Measurements from ENCODE around the gene FNDC3B. TPM values are rescaled to one million over a fixed set of nuclear protein-coding genes. Genes with fewer than 3 reads are reported as not detected.
A peak's percentile ranks its signal among the peaks of the same experiment; 100 is the strongest.

Gene FNDC3B
- total RNA-seq, 1 donor from 2014 or later, result 204 TPM

DNA sequence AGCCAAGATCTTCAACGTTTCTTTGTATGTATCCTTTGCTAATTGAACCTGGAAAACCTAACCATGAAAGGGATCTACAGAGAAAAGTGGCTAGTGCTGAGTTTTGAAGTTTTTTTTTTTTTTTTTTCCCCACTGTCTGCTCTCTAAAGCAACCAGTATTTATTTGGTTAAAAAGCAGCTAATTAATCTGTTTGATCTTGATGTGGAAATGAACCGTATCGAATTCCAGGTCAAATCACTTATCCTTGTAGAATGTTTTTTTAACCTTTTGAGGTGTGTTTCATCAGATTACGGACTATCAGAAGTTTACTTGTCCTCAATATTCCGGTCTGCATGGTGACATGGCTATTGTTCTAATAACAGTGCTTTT lies 117.2 kb downstream of the FNDC3B start:
- no peak for DNase-seq (ENCODE audit: low spot score)
- Mint-ChIP-seq H3K36me3 (ENCODE audit: low read depth, unreplicated experiment) (peaks cover 14% of the 10 kb centered on the region), H3K9me3 (ENCODE audit: unreplicated experiment) (no peaks in the 10 kb centered on the region), H3K27me3 (ENCODE audit: unreplicated experiment) (peaks cover 3% of the 10 kb centered on the region), H3K27ac (ENCODE audit: unreplicated experiment) (peak overlapping the region; percentile 68), H3K4me1 (ENCODE audit: unreplicated experiment) (peaks cover 80% of the 10 kb centered on the region), H3K4me3 (ENCODE audit: unreplicated experiment) (no peak overlapping the region)
- TF ChIP-seq, protein P1, sequence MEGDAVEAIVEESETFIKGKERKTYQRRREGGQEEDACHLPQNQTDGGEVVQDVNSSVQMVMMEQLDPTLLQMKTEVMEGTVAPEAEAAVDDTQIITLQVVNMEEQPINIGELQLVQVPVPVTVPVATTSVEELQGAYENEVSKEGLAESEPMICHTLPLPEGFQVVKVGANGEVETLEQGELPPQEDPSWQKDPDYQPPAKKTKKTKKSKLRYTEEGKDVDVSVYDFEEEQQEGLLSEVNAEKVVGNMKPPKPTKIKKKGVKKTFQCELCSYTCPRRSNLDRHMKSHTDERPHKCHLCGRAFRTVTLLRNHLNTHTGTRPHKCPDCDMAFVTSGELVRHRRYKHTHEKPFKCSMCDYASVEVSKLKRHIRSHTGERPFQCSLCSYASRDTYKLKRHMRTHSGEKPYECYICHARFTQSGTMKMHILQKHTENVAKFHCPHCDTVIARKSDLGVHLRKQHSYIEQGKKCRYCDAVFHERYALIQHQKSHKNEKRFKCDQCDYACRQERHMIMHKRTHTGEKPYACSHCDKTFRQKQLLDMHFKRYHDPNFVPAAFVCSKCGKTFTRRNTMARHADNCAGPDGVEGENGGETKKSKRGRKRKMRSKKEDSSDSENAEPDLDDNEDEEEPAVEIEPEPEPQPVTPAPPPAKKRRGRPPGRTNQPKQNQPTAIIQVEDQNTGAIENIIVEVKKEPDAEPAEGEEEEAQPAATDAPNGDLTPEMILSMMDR (IDR thresholded peaks at IDR 0.05; ENCODE audit: unreplicated experiment), result no peak

DNA sequence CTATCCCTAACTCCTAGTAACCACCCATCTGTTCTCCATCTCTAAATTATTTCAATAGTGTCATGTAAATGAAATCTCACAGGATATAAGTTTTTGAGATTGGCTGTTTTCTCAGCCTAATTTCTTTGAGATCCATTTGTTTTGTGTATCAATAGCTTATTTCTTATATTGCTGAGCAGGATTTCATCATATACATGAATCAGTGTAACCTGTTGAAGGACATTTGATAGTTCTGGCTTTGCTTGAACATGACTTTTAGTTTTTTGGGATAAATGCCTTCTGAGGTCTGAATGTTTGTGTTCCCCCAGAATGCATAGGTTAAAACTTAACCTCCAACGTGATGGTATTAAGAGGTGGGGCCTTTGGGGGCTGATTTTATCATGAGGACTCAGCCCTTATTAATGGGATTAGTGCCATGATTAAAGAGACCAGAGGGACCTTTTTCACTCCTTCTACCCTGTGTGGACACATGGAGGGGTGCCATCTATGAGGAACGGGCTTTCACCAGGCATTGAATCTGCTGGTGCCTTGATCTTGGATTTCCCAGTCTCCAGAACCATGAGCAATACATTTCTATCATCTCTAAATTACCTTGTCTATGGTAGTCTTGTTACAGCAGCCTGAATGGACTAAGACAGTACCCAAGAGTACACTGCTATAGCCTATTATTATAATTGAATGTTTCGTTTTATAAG lies 118.3 kb downstream of the FNDC3B start:
- peaks cover 3% of the 10 kb centered on the region for H3K27me3 Mint-ChIP-seq (ENCODE audit: unreplicated experiment)
- H3K27ac Mint-ChIP-seq (ENCODE audit: unreplicated experiment), result no peak overlapping the region
- peaks cover 14% of the 10 kb centered on the region for H3K36me3 Mint-ChIP-seq (ENCODE audit: low read depth, unreplicated experiment)
- DNase-seq (ENCODE audit: low spot score), result no peak
- H3K4me3 Mint-ChIP-seq (ENCODE audit: unreplicated experiment), result no peak overlapping the region
- peaks cover 78% of the 10 kb centered on the region for H3K4me1 Mint-ChIP-seq (ENCODE audit: unreplicated experiment)
- TF ChIP-seq, protein P1 (IDR thresholded peaks at IDR 0.05; ENCODE audit: unreplicated experiment), result no peak
- no peaks in the 10 kb centered on the region for H3K9me3 Mint-ChIP-seq (ENCODE audit: unreplicated experiment)

DNA sequence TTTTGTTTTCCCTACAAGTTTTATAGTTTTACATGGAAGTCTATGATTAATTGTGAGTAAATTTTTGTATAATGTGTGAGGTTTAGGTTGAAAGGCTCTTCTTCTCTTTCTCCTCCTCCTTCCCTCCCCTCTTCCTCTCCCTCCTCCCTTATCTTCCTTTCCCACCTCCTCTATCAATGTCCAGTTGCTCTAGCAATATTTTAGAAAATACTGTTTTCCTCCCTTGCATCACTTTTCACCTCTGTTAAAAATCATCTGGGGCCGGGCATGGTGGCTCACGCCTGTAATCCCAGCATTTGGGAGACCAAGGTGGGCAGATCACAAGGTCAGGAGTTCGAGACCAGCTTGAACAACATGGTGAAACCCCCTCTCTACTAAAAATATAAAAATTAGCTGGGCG lies 119.4 kb downstream of the FNDC3B start:
- TF ChIP-seq, protein P1 (IDR thresholded peaks at IDR 0.05; ENCODE audit: unreplicated experiment), result no peak
- no peak overlapping the region for H3K4me3 Mint-ChIP-seq (ENCODE audit: unreplicated experiment)
- H3K9me3 Mint-ChIP-seq (ENCODE audit: unreplicated experiment), result no peaks in the 10 kb centered on the region
- peak overlapping the region; percentile 32 for H3K27ac Mint-ChIP-seq (ENCODE audit: unreplicated experiment)
- peaks cover 3% of the 10 kb centered on the region for H3K27me3 Mint-ChIP-seq (ENCODE audit: unreplicated experiment)
- DNase-seq (ENCODE audit: low spot score), result no peak
- peaks cover 7% of the 10 kb centered on the region for H3K36me3 Mint-ChIP-seq (ENCODE audit: low read depth, unreplicated experiment)
- peaks cover 69% of the 10 kb centered on the region for H3K4me1 Mint-ChIP-seq (ENCODE audit: unreplicated experiment)

GRCh38 chr3:172159376-172159775 lies 120.0 kb downstream of the FNDC3B start:
- Mint-ChIP-seq H3K27ac (ENCODE audit: unreplicated experiment) (no peak overlapping the region), H3K9me3 (ENCODE audit: unreplicated experiment) (no peaks in the 10 kb centered on the region), H3K4me1 (ENCODE audit: unreplicated experiment) (peaks cover 64% of the 10 kb centered on the region), H3K4me3 (ENCODE audit: unreplicated experiment) (no peak overlapping the region), H3K36me3 (ENCODE audit: low read depth, unreplicated experiment) (peaks cover 7% of the 10 kb centered on the region), H3K27me3 (ENCODE audit: unreplicated experiment) (peaks cover 3% of the 10 kb centered on the region)
- no peak for DNase-seq (ENCODE audit: low spot score)
- TF ChIP-seq, protein P1 (IDR thresholded peaks at IDR 0.05; ENCODE audit: unreplicated experiment), result no peak

DNA sequence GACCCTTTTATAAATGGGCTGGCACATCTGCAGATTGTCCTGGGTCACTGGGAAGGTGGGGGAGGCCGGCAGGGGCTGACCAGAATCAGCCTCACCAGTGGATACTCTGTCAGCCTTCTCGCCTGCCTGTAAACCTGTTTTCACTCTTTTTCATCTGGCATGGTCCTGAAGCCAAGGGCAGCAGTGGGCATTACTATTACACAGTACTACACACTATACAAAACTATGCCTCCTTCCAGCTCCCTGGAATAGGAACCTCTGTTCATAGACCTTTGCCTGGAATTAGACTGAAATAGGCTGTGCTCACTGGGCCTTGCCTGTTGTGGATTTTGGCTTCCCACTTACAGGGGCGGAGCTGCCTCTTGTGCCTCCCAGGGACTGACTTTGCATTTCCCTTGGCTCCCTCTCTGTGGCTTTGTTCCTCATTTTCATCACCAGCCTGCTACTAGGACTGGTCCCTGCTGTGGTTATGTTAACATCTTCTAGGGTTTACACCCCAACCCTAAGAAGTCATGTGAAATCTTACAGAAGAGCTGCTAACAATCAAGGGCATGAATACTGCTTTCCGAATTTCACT lies 120.7 kb downstream of the FNDC3B start:
- H3K27ac Mint-ChIP-seq (ENCODE audit: unreplicated experiment), result peak overlapping the region; percentile 8
- no peaks in the 10 kb centered on the region for H3K9me3 Mint-ChIP-seq (ENCODE audit: unreplicated experiment)
- H3K27me3 Mint-ChIP-seq (ENCODE audit: unreplicated experiment), result peaks cover 3% of the 10 kb centered on the region
- TF ChIP-seq, protein P1 (IDR thresholded peaks at IDR 0.05; ENCODE audit: unreplicated experiment), result no peak
- H3K36me3 Mint-ChIP-seq (ENCODE audit: low read depth, unreplicated experiment), result peaks cover 4% of the 10 kb centered on the region
- peaks cover 61% of the 10 kb centered on the region for H3K4me1 Mint-ChIP-seq (ENCODE audit: unreplicated experiment)
- H3K4me3 Mint-ChIP-seq (ENCODE audit: unreplicated experiment), result no peak overlapping the region
- no peak for DNase-seq (ENCODE audit: low spot score)

All from endothelial cell (in vitro differentiated cells).